Suprapubic skin (tissue), 4 donors: ENCODE results near the gene FAF1. TPM values are rescaled to one million over a fixed set of nuclear protein-coding genes. Genes with fewer than 3 reads are reported as not detected.

Source experiments
- DNase-seq, 2 donors: peaks; one replicate each; pipeline ENCODE4 v3.0.0-alpha.2; 2019; ENCODE audit warnings: low spot score in 2 of 2
- H3K27ac ChIP-seq: fragments of 200-600 bp; sonication (generic); one replicate; pipeline ENCODE4 v1.5.1; 2019
- H3K27me3 ChIP-seq: fragments of 200-600 bp; sonication (generic); one replicate; pipeline ENCODE4 v1.5.1; 2019
- H3K36me3 ChIP-seq: fragments of 200-600 bp; sonication (generic); one replicate; pipeline ENCODE4 v1.5.1; 2019
- H3K4me1 ChIP-seq: fragments of 200-600 bp; sonication (generic); one replicate; pipeline ENCODE4 v1.5.1; 2019
- H3K4me3 ChIP-seq: fragments of 200-600 bp; sonication (generic); one replicate; pipeline ENCODE4 v1.5.1; 2019; ENCODE audit warnings: mild to moderate bottlenecking
- H3K9me3 ChIP-seq: fragments of 200-600 bp; sonication (generic); one replicate; pipeline ENCODE4 v1.5.1; 2019
- CTCF ChIP-seq, 2 donors: fragments of 200-600 bp in 1 of 2; fragments of 450-650 bp in 1 of 2; sonication (generic) in 1 of 2; IDR thresholded peaks; one replicate each; pipeline ENCODE4 v1.5.1; 2016 to 2019; ENCODE audit warnings: antibody characterized with exemption in 2 of 2, mild to moderate bottlenecking in 1 of 2, moderate library complexity in 1 of 2
- EP300 ChIP-seq: sonication (generic); formaldehyde crosslinking; IDR thresholded peaks from one replicate; pipeline ENCODE4 v1.6.1; 2017; ENCODE audit warnings: antibody characterized with exemption
- POLR2A ChIP-seq, 2 donors: fragments of 450-650 bp; IDR thresholded peaks; one replicate each; pipeline ENCODE4 v1.6.1; 2017; ENCODE audit warnings: antibody characterized with exemption in 2 of 2, mild to moderate bottlenecking in 2 of 2, moderate library complexity in 2 of 2
- POLR2AphosphoS5 ChIP-seq, 3 donors: sonication (generic); formaldehyde crosslinking; IDR thresholded peaks; one replicate each; pipeline ENCODE4 v1.6.1; 2017; ENCODE audit warnings: antibody characterized with exemption in 3 of 3
- WGBS: methylation state at CpG from one replicate; pipeline ENCODE4 v1.1.5; 2018; 5-methylcytosine and 5-hydroxymethylcytosine counted together
- total RNA-seq, 4 donors: library from RNA; depleted of rRNA; stranded (reverse); fragments of >200 nt; gene quantifications; one replicate each; pipeline ENCODE4 v1.1.0, GENCODE V29; 2016

FAF1 gene
- total RNA-seq, 4 donors from 2014 or later, result 35.1 to 61.6 (median 45.4) TPM

DNA sequence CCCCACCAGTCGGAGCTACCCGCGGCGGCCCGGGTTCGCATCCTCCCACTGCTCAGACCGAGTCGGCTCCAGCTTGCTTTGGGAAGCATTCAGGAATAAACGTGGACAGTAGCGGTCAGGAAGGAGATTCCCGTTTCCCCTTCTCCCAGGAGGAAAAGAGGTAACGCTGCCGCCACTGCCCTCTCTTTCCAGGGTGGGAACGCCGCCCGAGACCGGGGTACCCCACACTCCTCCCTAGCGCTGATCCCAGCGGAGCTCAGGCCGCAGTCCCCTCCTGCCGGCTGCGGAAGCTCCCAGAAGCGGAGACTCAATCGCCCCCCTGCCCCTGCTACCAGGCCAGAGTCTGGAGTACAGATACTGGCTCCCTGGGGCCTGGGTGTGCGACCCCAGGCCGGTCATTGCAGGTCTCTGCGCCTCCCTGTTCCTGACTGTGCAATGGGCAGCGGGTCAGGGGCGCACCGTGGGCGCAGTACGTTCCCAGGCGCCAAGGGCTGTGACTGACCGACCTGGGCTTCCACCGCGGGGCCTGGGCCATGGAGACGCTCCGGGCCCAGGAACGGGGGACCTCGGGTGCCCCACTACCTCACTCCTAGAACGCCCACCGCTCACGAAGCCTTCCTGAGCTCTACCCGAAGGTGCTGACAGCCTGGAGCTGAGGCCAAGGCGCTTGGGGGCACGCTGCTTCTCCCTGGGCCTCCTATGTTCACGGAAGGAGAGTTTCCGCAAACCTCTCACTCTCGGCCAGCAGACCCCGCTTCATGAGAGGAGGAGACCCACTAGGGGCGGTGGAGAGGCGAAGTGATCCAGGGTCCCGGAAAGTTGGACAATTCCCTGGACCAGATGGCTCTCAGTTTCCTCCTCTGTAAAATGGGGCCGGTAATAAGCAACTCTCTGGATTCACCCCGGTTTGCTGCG is 544.6 kb downstream of the FAF1 start:
- H3K27ac ChIP-seq, result no peak overlapping the region
- H3K4me1 ChIP-seq, result peaks cover 51% of the 10 kb centered on the region
- H3K27me3 ChIP-seq, result peaks cover 89% of the 10 kb centered on the region
- H3K9me3 ChIP-seq, result no peaks in the 10 kb centered on the region
- WGBS, result 18% methylated on average over 15 of the region's 56 CpGs
- no peak overlapping the region for H3K4me3 ChIP-seq
- TF ChIP-seq EP300, result no peak
- TF ChIP-seq POLR2A (IDR thresholded peaks at IDR 0.05), result no peak
- TF ChIP-seq POLR2AphosphoS5 (IDR thresholded peaks at IDR 0.05), result no peak
- TF ChIP-seq CTCF (IDR thresholded peaks at IDR 0.05), result no peak
- DNase-seq, result no peak
- no peaks in the 10 kb centered on the region for H3K36me3 ChIP-seq

- H3K4me3 ChIP-seq, result no peak overlapping the region
- no peak for TF ChIP-seq POLR2AphosphoS5 (IDR thresholded peaks at IDR 0.05)
- TF ChIP-seq CTCF (IDR thresholded peaks at IDR 0.05), result no peak
- no peak for TF ChIP-seq POLR2A (IDR thresholded peaks at IDR 0.05)
- no peak for TF ChIP-seq EP300
- H3K27me3 ChIP-seq, result peaks cover 83% of the 10 kb centered on the region
- DNase-seq, result no peak
- 93% methylated on average over 2 of the region's 7 CpGs for WGBS
- no peaks in the 10 kb centered on the region for H3K36me3 ChIP-seq
- H3K4me1 ChIP-seq, result peaks cover 46% of the 10 kb centered on the region
- H3K27ac ChIP-seq, result no peak overlapping the region
- no peaks in the 10 kb centered on the region for H3K9me3 ChIP-seq
These were observed 545.2 kb downstream of the FAF1 start for GRCh38 chr1:50414853-50415234.

DNA sequence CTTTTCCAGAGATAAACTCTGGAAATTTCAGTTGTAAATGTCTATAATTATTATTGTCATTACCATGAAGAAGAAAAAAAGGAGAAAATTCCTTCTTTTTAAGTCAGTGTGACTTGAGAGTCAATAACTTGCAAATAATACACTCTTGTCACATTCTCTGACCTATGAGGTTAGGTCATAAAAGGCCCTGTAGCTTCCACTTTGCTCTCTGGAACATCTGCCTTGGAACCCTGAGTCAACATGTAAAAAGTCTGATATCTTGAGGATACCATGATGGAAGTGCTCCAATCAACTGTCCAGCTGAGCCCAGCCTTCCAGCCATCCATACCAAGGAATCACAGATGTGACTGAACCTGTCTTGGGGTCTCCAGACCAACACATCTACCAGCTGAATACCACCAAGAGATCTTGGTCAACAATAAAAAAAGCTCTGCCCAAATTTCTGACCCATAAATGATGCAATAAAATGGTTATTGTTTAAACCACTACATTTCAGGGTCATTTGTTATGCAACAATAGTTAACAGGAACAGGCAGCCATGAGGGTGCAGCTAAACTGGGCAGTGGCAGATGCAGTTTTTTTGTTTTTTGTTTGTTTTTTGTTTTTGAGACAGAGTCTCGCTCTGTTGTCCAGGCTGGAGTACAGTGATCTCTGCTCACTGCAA is 547.1 kb downstream of the FAF1 start:
- H3K27me3 ChIP-seq, result peaks cover 64% of the 10 kb centered on the region
- TF ChIP-seq POLR2AphosphoS5 (IDR thresholded peaks at IDR 0.05) (no peak), EP300 (no peak), CTCF (IDR thresholded peaks at IDR 0.05) (no peak), POLR2A (IDR thresholded peaks at IDR 0.05) (no peak)
- 84% methylated on average over 1 of the region's 1 CpG for WGBS

DNA sequence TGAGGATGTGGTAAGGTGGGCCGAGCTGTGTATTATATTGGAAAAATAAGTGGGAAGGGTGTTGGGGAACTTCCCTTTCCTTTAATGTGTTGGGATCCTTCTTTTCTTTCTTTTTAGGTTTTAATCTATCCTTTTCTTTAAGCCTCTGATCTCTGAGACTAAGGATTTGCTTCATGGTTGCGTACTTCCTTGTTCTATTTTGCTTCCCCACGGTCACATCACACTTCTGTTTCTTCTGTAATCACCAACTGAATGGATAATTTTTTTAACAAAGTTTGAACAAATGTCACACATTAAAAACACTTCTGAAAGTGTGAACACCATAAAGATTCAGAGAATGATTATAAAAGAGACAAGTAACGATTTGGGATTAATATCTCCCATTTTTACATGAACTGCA is 554.3 kb downstream of the FAF1 start:
- WGBS, result 78% methylated on average over 4 of the region's 4 CpGs
- Histone ChIP-seq H3K4me3 (no peak overlapping the region), H3K36me3 (no peaks in the 10 kb centered on the region)

More for the DNA sequence above, 547.1 kb downstream of the FAF1 start:
- peaks cover 28% of the 10 kb centered on the region for H3K4me1 ChIP-seq
- no peaks in the 10 kb centered on the region for H3K9me3 ChIP-seq
- no peak overlapping the region for H3K27ac ChIP-seq
- H3K36me3 ChIP-seq, result no peaks in the 10 kb centered on the region
- DNase-seq, result no peak
- H3K4me3 ChIP-seq, result no peak overlapping the region

More for the DNA sequence above, 554.3 kb downstream of the FAF1 start:
- Histone ChIP-seq H3K27ac (no peak overlapping the region), H3K4me1 (no peaks in the 10 kb centered on the region), H3K27me3 (peaks cover 21% of the 10 kb centered on the region), H3K9me3 (no peaks in the 10 kb centered on the region)
- DNase-seq, result no peak
- no peak for TF ChIP-seq POLR2A (IDR thresholded peaks at IDR 0.05)
- TF ChIP-seq POLR2AphosphoS5 (IDR thresholded peaks at IDR 0.05), result no peak
- TF ChIP-seq CTCF (IDR thresholded peaks at IDR 0.05), result no peak
- TF ChIP-seq EP300, result no peak
